WTC11 (cell line): ENCODE measurements around the gene SHANK1.
"Not testable (repeated sequence)": the region's sequence is repeated elsewhere in the genome, so short reads cannot be mapped to it uniquely, and the experiment has no call there.

Experiments
- ATF6 ChIP-seq: sonication (generic); formaldehyde crosslinking; IDR thresholded peaks from 2 replicates; pipeline ENCODE4 v1.8.1; 2023; ENCODE audit warnings: mild to moderate bottlenecking, missing genetic modification reagents
- CBFB ChIP-seq: sonication (generic); formaldehyde crosslinking; IDR thresholded peaks from 2 replicates; pipeline ENCODE4 v1.8.1; 2022; ENCODE audit warnings: mild to moderate bottlenecking, low read depth, missing genetic modification reagents
- CTCF ChIP-seq: fragments of 200-600 bp; IDR thresholded peaks from 2 replicates; pipeline ENCODE4 v1.8.0; 2022; ENCODE audit warnings: antibody characterized with exemption
- ELF4 ChIP-seq: sonication (generic); formaldehyde crosslinking; IDR thresholded peaks from 2 replicates; pipeline ENCODE4 v1.8.1; 2022; ENCODE audit warnings: low read depth, mild to moderate bottlenecking, moderate library complexity, missing genetic modification reagents
- ESRRA ChIP-seq: sonication (generic); formaldehyde crosslinking; IDR thresholded peaks from 2 replicates; pipeline ENCODE4 v1.8.1; 2022; ENCODE audit warnings: mild to moderate bottlenecking, missing genetic modification reagents, borderline replicate concordance
- MAX ChIP-seq: sonication (generic); formaldehyde crosslinking; IDR thresholded peaks from 2 replicates; pipeline ENCODE4 v1.8.0; 2022; ENCODE audit warnings: mild to moderate bottlenecking, missing genetic modification reagents
- ZBTB21 ChIP-seq: sonication (generic); formaldehyde crosslinking; IDR thresholded peaks from 2 replicates; pipeline ENCODE4 v1.8.1; 2023; ENCODE audit warnings: mild to moderate bottlenecking, missing genetic modification reagents, borderline replicate concordance
- ZNF121 ChIP-seq: sonication (generic); formaldehyde crosslinking; IDR thresholded peaks from 2 replicates; pipeline ENCODE4 v1.8.0; 2023; ENCODE audit warnings: missing genetic modification reagents
- ZNF138 ChIP-seq: sonication (generic); formaldehyde crosslinking; conservative IDR thresholded peaks from 2 replicates; pipeline ENCODE4 v1.8.1; 2022; ENCODE audit warnings: mild to moderate bottlenecking, moderate library complexity, missing genetic modification reagents

GRCh38 chr19:50747141-50747540, 27.5 kb upstream of the SHANK1 start:
- not testable (repeated sequence) for TF ChIP-seq CTCF; ATF6; ZBTB21 (CRISPR knock-in tag); ZNF121 (CRISPR knock-in tag); CBFB; ELF4; ESRRA (CRISPR knock-in tag); ZNF138 (CRISPR knock-in tag); MAX (CRISPR knock-in tag)
